ENCODE results near the gene AXIN1.
"Not testable (repeated sequence)": the region's sequence is repeated elsewhere in the genome, so short reads cannot be mapped to it uniquely, and the experiment has no call there.

The AXIN1 gene

GRCh38 chr16:381012-381788 lies 28.7 kb upstream of the AXIN1 start:
- DNase-seq, result peak; percentile 41

GRCh38 chr16:380762-381011 lies 28.2 kb upstream of the AXIN1 start:
- no peak for DNase-seq

GRCh38 chr16:379961-380761 lies 27.6 kb upstream of the AXIN1 start:
- no peak for DNase-seq

GRCh38 chr16:379183-379960 lies 26.8 kb upstream of the AXIN1 start:
- DNase-seq, result no peak

- no peak for DNase-seq
Observed at GRCh38 chr16:378821-379182, 26.3 kb upstream of the AXIN1 start.

- DNase-seq, result not testable (repeated sequence)
Observed at GRCh38 chr16:378113-378820, 25.7 kb upstream of the AXIN1 start.

GRCh38 chr16:377419-377951 lies 25.0 kb upstream of the AXIN1 start:
- no peak for DNase-seq

GRCh38 chr16:376817-377418 lies 24.4 kb upstream of the AXIN1 start:
- no peak for DNase-seq

GRCh38 chr16:375927-376816 lies 23.6 kb upstream of the AXIN1 start:
- DNase-seq, result no peak

- DNase-seq, result no peak
Observed at GRCh38 chr16:375212-375611, 22.7 kb upstream of the AXIN1 start.

GRCh38 chr16:374616-374926 lies 22.0 kb upstream of the AXIN1 start:
- no peak for DNase-seq

GRCh38 chr16:373848-374615 lies 21.5 kb upstream of the AXIN1 start:
- no peak for DNase-seq

GRCh38 chr16:373020-373598 lies 20.6 kb upstream of the AXIN1 start:
- DNase-seq, result no peak

GRCh38 chr16:372302-372983 lies 19.9 kb upstream of the AXIN1 start:
- no peak for DNase-seq

GRCh38 chr16:371515-372301 lies 19.2 kb upstream of the AXIN1 start:
- no peak for DNase-seq

GRCh38 chr16:370979-371514 lies 18.5 kb upstream of the AXIN1 start:
- no peak for DNase-seq

GRCh38 chr16:370443-370842 lies 17.9 kb upstream of the AXIN1 start, which contains the start of gene MRPL28:
Gene MRPL28 (minus strand): TSS chr16:370538. CDS start chr16:370218, 320 bp downstream.
- peak; percentile 93 for DNase-seq

- DNase-seq, result no peak
Observed at GRCh38 chr16:369866-370436, 17.4 kb upstream of the AXIN1 start.

Measured in stimulated activated CD4-positive, alpha-beta T cell treated with anti-CD3 and anti-CD28 coated beads, Interleukin-4, amount 100 ng/mL, for 1 hour (primary cell).